Progenitor cell of endocrine pancreas (in vitro differentiated cells): ENCODE results near the gene SPTBN5. TPM values are rescaled to one million over a fixed set of nuclear protein-coding genes. Genes with fewer than 3 reads are reported as not detected.

Source experiments
- DNase-seq: peaks from one replicate; pipeline ENCODE4 v3.0.0; 2021; ENCODE audit warnings: low spot score; ENCODE audit not compliant: unreplicated experiment
- H3K27ac Mint-ChIP-seq: 2 replicates; pipeline ENCODE4 v1.8.0; 2021; ENCODE audit warnings: mild to moderate bottlenecking, moderate library complexity, mixed read lengths
- H3K27me3 Mint-ChIP-seq: 2 replicates; pipeline ENCODE4 v1.8.0; 2021; ENCODE audit warnings: mixed read lengths
- H3K36me3 Mint-ChIP-seq: 2 replicates; pipeline ENCODE4 v1.8.0; 2022; ENCODE audit warnings: mixed read lengths; ENCODE audit not compliant: insufficient read depth
- H3K4me1 Mint-ChIP-seq: 2 replicates; pipeline ENCODE4 v1.8.0; 2021; ENCODE audit warnings: low read depth, mixed read lengths
- H3K4me3 Mint-ChIP-seq: 2 replicates; pipeline ENCODE4 v1.8.0; 2021; ENCODE audit warnings: low read depth, mild to moderate bottlenecking, moderate library complexity, mixed read lengths
- H3K9me3 Mint-ChIP-seq: 2 replicates; pipeline ENCODE4 v1.8.0; 2021; ENCODE audit warnings: low read depth, mixed read lengths
- CTCF ChIP-seq: fragments of 200-600 bp; sonication (generic); IDR thresholded peaks from one replicate; pipeline ENCODE4 v1.5.0; 2021; ENCODE audit warnings: antibody characterized with exemption, mild to moderate bottlenecking; ENCODE audit not compliant: unreplicated experiment
- total RNA-seq: library from RNA; stranded (reverse); gene quantifications from 2 replicates; pipeline ENCODE4 v1.2.1, GENCODE V29; 2021

The SPTBN5 gene
- total RNA-seq, 1 donor from 2014 or later, result 7.9 TPM

- Mint-ChIP-seq H3K4me1 (peaks cover 9% of the 10 kb centered on the region), H3K9me3 (no peaks in the 10 kb centered on the region), H3K36me3 (peaks cover 10% of the 10 kb centered on the region), H3K27ac (no peak overlapping the region), H3K27me3 (no peaks in the 10 kb centered on the region), H3K4me3 (no peak overlapping the region)
- no peak for DNase-seq
- TF ChIP-seq CTCF, result no peak
These were observed 2.1 kb upstream of the SPTBN5 start for GRCh38 chr15:41895957-41896356.

GRCh38 chr15:41895491-41895890, 1.6 kb upstream of the SPTBN5 start:
- H3K4me3 Mint-ChIP-seq, result no peak overlapping the region
- no peaks in the 10 kb centered on the region for H3K27me3 Mint-ChIP-seq
- peaks cover 11% of the 10 kb centered on the region for H3K4me1 Mint-ChIP-seq
- H3K9me3 Mint-ChIP-seq, result no peaks in the 10 kb centered on the region
- TF ChIP-seq CTCF, result no peak
- H3K36me3 Mint-ChIP-seq, result peaks cover 10% of the 10 kb centered on the region
- H3K27ac Mint-ChIP-seq, result no peak overlapping the region
- no peak for DNase-seq

GRCh38 chr15:41894791-41895463, 1.1 kb upstream of the SPTBN5 start:
- TF ChIP-seq CTCF, result no peak
- Mint-ChIP-seq H3K27ac (no peak overlapping the region), H3K27me3 (no peaks in the 10 kb centered on the region), H3K36me3 (peaks cover 10% of the 10 kb centered on the region), H3K4me1 (peaks cover 11% of the 10 kb centered on the region), H3K9me3 (no peaks in the 10 kb centered on the region), H3K4me3 (no peak overlapping the region)
- no peak for DNase-seq

GRCh38 chr15:41894251-41894790, 468 bp upstream of the SPTBN5 start:
- H3K4me1 Mint-ChIP-seq, result peaks cover 11% of the 10 kb centered on the region
- no peaks in the 10 kb centered on the region for H3K9me3 Mint-ChIP-seq
- no peaks in the 10 kb centered on the region for H3K27me3 Mint-ChIP-seq
- no peak overlapping the region for H3K4me3 Mint-ChIP-seq
- peaks cover 10% of the 10 kb centered on the region for H3K36me3 Mint-ChIP-seq
- no peak for DNase-seq
- H3K27ac Mint-ChIP-seq, result no peak overlapping the region
- TF ChIP-seq CTCF, result no peak

GRCh38 chr15:41892621-41893421, 1.0 kb downstream of the SPTBN5 start:
- no peaks in the 10 kb centered on the region for H3K27me3 Mint-ChIP-seq
- DNase-seq, result no peak
- no peak overlapping the region for H3K27ac Mint-ChIP-seq
- no peak for TF ChIP-seq CTCF
- H3K4me3 Mint-ChIP-seq, result no peak overlapping the region
- no peaks in the 10 kb centered on the region for H3K9me3 Mint-ChIP-seq
- H3K36me3 Mint-ChIP-seq, result peaks cover 1% of the 10 kb centered on the region
- peaks cover 11% of the 10 kb centered on the region for H3K4me1 Mint-ChIP-seq
